OCI-LY1 (cell line): ENCODE results near the gene VLDLR.

Experiments
- EZH2 ChIP-seq: fragments of 200-600 bp; sonication (generic), shearing (Covaris generic); IDR thresholded peaks from 2 replicates; pipeline ENCODE4 v1.8.0; 2017; ENCODE audit warnings: borderline replicate concordance, mixed run types, mild to moderate bottlenecking, antibody characterized with exemption, low read length, moderate library complexity, mixed read lengths
- TF ChIP-seq, protein P1 (sequence below): fragments of 200-600 bp; sonication (generic), shearing (Covaris generic); IDR thresholded peaks from 2 replicates; pipeline ENCODE4 v1.5.1; 2017; ENCODE audit warnings: mild to moderate bottlenecking, antibody characterized with exemption, low read length, moderate library complexity, mixed read lengths

DNA sequence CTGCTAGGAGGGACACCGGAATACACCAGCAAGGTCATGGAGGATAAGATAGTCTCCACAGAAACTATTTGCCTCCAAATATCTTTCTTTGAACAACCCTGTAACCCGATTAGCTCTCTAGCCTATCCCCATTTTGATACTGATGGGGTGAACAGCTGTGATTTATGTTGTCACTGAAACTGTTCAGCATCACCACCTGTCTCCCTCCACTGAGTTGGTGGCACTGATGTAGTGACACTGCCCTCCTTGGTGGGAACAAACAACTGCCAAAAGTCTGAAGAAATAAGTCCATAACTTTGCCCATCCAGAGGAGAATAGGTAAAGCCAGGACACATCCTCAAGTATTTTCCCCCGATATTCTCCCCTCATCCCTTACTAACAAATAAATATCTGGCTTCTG lies 71.5 kb downstream of the VLDLR start:
- TF ChIP-seq, protein P1, sequence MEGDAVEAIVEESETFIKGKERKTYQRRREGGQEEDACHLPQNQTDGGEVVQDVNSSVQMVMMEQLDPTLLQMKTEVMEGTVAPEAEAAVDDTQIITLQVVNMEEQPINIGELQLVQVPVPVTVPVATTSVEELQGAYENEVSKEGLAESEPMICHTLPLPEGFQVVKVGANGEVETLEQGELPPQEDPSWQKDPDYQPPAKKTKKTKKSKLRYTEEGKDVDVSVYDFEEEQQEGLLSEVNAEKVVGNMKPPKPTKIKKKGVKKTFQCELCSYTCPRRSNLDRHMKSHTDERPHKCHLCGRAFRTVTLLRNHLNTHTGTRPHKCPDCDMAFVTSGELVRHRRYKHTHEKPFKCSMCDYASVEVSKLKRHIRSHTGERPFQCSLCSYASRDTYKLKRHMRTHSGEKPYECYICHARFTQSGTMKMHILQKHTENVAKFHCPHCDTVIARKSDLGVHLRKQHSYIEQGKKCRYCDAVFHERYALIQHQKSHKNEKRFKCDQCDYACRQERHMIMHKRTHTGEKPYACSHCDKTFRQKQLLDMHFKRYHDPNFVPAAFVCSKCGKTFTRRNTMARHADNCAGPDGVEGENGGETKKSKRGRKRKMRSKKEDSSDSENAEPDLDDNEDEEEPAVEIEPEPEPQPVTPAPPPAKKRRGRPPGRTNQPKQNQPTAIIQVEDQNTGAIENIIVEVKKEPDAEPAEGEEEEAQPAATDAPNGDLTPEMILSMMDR = peak; percentile 9; the same call in 1 of the 2 replicates
- no peak for TF ChIP-seq EZH2
